ENCODE data around the gene IRAK2.
"Not testable (repeated sequence)": the region's sequence is repeated elsewhere in the genome, so short reads cannot be mapped to it uniquely, and the experiment has no call there.

IRAK2 gene

GRCh38 chr3:10162185-10162584 is 2.5 kb upstream of the IRAK2 start:
- DNase-seq = no peak

- DNase-seq = not testable (repeated sequence)
Measured at GRCh38 chr3:10164201-10164545, 546 bp upstream of the IRAK2 start.

DNA sequence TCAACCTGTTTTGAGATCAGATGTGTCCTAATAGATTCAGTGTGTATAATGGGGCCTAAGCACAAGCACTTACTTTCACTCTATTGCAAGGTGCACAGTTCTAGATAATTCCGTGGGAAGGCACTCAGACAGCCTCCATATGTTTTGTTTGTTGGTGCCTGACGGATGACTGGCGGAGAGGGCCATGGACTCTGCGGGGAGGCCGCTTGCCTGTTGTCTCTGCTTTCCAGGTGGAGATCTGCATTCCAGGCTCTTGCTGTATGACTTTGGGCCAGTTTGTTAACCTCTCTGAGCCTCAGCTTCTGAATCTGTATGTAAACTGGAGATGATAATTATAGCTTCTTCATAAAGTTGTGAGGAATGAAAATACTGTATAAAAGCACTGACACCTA is 1.5 kb downstream of the IRAK2 start:
- DNase-seq = no peak

GRCh38 chr3:10169000-10169496 is 4.3 kb downstream of the IRAK2 start:
- DNase-seq = no peak

GRCh38 chr3:10170915-10171478 is 6.3 kb downstream of the IRAK2 start:
- DNase-seq = no peak

- DNase-seq = no peak
Measured at GRCh38 chr3:10173095-10173925, 8.6 kb downstream of the IRAK2 start.

DNA sequence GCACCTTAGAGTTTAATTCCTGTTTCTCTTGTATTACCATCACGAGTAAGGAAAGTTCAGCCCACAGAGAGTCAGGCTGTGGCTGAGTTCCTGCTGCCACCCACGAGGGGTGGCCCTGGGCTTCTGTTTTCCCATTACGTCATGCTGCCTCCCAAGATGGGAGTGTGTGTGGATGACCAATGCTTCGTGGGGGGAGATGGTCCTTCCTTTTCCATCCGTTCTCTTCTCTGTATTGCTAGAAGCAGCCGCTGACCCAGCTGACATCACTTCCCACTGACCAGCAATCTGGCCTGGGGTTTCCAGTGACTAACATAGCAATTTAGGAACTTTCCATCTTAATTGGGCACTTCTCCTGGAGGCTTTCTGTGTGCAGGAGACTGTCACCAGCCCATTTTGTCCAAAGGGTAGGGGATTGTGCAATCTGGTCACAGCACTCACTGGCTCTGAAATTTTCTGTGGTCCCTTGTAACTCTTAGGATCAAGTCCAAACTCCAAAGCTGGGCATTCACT is 9.3 kb downstream of the IRAK2 start:
- DNase-seq = no peak

- DNase-seq = not testable (repeated sequence)
Measured at GRCh38 chr3:10175334-10175733, 10.6 kb downstream of the IRAK2 start.

DNA sequence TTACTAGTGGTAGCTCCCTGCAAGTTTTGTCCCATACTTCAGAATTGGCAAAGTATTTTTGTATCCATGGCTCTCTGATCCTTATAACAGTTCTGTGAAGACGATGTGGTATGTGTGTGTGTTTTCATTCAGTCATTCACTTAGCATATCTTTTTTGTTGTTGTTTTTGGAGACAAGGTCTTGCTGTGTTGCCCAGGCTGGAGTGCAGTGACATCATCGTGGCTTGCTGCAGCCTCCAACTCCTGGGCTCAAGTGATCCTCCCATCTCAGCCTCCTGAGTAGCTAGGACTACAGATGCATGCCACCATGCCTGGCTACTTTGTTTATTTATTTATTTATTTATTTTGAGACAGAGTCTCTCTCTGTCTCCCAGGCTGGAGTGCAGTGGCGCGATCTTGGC is 11.4 kb downstream of the IRAK2 start:
- DNase-seq = not testable (repeated sequence)

- DNase-seq = no peak
Measured at GRCh38 chr3:10177737-10178136, 13.0 kb downstream of the IRAK2 start.

- no peak for DNase-seq
Measured at GRCh38 chr3:10178892-10179291, 14.2 kb downstream of the IRAK2 start.

- no peak for DNase-seq
Measured at GRCh38 chr3:10180289-10180688, 15.6 kb downstream of the IRAK2 start.

DNA sequence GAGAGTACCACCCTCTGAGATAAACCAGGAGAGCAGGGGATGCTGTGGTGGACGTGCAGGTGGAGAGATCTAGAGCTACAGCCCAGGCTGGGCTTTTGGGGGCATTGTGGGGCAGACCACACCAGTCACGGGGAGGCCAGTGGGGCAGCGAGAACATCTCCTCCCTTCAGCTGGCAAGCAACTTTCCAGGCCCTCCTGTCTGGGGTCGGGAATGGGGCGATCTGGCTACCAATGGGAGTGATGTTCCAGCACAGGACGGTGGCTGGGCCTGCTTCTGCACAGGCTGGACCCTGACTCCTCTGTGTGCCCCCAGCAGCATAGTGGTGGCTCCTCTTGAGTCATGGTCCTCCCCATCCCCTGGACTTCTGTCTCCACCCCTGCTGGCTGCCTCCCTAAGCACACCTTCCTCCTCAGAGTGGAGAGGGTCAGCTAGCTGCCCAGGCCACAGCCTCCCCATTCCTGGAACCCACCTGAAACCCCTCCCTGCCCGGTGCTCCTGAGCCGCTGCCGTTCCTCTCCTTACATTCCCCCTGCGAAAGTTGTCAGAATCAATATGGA is 16.1 kb downstream of the IRAK2 start:
- DNase-seq = no peak

- no peak for DNase-seq
Measured at GRCh38 chr3:10182950-10183349, 18.2 kb downstream of the IRAK2 start.

DNA sequence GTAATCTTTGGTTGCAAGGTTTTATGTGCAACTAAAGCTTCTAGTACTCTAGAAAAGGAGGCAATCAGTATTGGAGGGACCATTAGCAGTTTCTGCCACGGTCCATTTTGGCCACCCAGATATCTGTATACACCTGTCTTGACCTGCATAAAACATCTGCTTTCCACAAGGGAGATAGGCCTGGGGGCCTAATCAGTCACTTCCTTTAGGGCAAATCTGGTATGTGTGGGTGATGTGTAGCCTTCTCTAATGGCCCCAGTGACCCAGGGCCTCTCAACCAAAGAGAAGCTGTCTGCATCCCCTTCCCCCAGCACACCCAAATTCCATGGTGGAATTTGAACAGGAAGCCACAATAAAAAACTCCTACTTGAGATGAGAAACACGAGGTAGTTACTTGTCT is 19.5 kb downstream of the IRAK2 start:
- DNase-seq = no peak

- no peak for DNase-seq
Measured at GRCh38 chr3:10185804-10186762, 21.4 kb downstream of the IRAK2 start.

- DNase-seq = no peak
Measured at GRCh38 chr3:10187290-10187876, 22.7 kb downstream of the IRAK2 start.

DNA sequence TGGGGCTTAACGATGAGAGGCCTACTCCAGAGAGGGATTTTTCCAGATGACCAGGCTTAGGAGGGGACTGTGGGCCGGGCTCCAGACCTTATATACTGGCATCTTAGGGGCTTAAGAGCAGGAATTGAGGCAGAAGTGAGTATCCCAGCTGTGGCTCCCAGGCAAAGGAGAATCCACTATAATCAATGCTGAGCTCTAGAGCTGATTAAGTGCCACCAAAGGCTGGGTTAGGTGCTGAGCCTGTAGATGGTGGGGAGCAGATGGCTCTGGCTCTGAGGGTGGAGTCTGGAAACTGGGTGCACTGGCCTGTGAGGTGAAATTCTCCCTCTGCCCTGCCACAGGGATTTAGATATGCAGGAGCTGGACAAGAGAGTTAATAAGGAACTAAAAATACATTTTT is 23.2 kb downstream of the IRAK2 start:
- DNase-seq = no peak

- DNase-seq = no peak
Measured at GRCh38 chr3:10188804-10189556, 24.3 kb downstream of the IRAK2 start.

GRCh38 chr3:10189557-10190354 is 25.0 kb downstream of the IRAK2 start:
- no peak for DNase-seq

Measured in NCI-H146 (cell line).